Mammary epithelial cell (primary cell): ENCODE results near the gene CD84.
"Not testable (repeated sequence)": the region's sequence is repeated elsewhere in the genome, so short reads cannot be mapped to it uniquely, and the experiment has no call there.

Source experiments
- CTCF ChIP-seq, 2 donors: IDR thresholded peaks in 1 of 2; conservative IDR thresholded peaks in 1 of 2; 2 replicates each; pipeline ENCODE4 v1.5.1; 2011 to 2012; ENCODE audit warnings: inconsistent platforms in 2 of 2, low read length in 2 of 2, mild to moderate bottlenecking in 2 of 2, control low read depth in 1 of 2, low read depth in 1 of 2; ENCODE audit not compliant: insufficient read depth in 1 of 2; ENCODE audit errors: extremely low read depth in 1 of 2
- EZH2 ChIP-seq: IDR thresholded peaks from 2 replicates; pipeline ENCODE4 v1.6.1; 2012; ENCODE audit warnings: low read length, inconsistent platforms, borderline replicate concordance

DNA sequence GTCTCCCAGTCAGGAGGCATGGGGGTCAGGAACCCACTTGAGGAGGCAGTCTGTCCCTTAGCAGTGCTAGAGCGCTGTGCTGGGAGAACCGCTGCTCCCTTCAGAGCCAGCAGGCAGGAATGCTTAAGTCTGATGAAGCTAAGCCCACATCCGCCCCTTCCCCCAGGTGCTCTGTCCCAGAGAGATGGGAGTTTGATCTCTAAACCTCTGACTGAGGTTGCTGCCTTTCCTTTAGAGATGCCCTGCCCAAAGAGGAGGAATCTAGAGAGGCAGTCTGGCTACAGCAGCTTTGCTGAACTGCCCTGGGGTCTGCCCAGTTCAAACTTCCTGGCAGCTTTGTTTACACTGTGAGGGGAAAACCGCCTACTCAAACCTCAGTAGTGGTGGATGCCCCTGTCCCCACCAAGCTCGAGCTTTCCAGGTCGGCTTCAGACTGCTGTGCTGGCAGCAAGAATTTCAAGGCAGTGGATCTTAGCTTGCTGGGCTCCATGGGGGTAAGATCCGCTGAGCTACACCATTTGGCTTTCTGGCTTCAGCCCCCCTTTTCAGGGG, 49.8 kb downstream of the CD84 start:
- TF ChIP-seq CTCF (conservative IDR thresholded peaks at IDR 0.05 in 1 of 2, IDR thresholded peaks at IDR 0.05 in 1 of 2; ENCODE audit: extremely low read depth in 1 of 2, insufficient read depth in 1 of 2, low read depth in 1 of 2, low read length in 2 of 2); EZH2: not testable (repeated sequence)
